ACC112 (cell line): ENCODE data around the gene F2RL3.
"Not testable (repeated sequence)": the region's sequence is repeated elsewhere in the genome, so short reads cannot be mapped to it uniquely, and the experiment has no call there.

Experiments used
- H2AFZ ChIP-seq: fragments of 200-600 bp; sonication (generic); one replicate; pipeline ENCODE4 v1.6.0; 2017; ENCODE audit warnings: antibody characterized with exemption, low read length; ENCODE audit not compliant: unreplicated experiment
- H3K27ac ChIP-seq: fragments of 200-600 bp; sonication (generic); 2 replicates; pipeline ENCODE4 v1.5.1; 2014; ENCODE audit warnings: low read depth, mild to moderate bottlenecking, antibody characterized with exemption, low read length, moderate library complexity
- H3K27me3 ChIP-seq: fragments of 200-600 bp; sonication (generic); 2 replicates; pipeline ENCODE4 v1.6.1; 2014; ENCODE audit warnings: mild to moderate bottlenecking, antibody characterized with exemption, low read length, moderate library complexity, mixed read lengths; ENCODE audit not compliant: insufficient read depth
- H3K36me3 ChIP-seq: fragments of 200-600 bp; sonication (generic); 2 replicates; pipeline ENCODE4 v1.6.1; 2016; ENCODE audit warnings: mild to moderate bottlenecking, antibody characterized with exemption, low read length, moderate library complexity, mixed read lengths; ENCODE audit not compliant: insufficient read depth
- H3K4me1 ChIP-seq: fragments of 200-600 bp; sonication (generic); one replicate; pipeline ENCODE4 v1.6.1; 2016; ENCODE audit warnings: low read length, mixed read lengths; ENCODE audit not compliant: insufficient read depth, unreplicated experiment, control insufficient read depth
- H3K4me3 ChIP-seq: fragments of 200-600 bp; sonication (generic); 2 replicates; pipeline ENCODE4 v1.5.1; 2014; ENCODE audit warnings: mild to moderate bottlenecking, low read depth, low read length
- H3K79me2 ChIP-seq: fragments of 200-600 bp; sonication (generic); one replicate; pipeline ENCODE4 v1.6.0; 2016; ENCODE audit warnings: low read length; ENCODE audit not compliant: control insufficient read depth, unreplicated experiment, insufficient read depth

Gene F2RL3

DNA sequence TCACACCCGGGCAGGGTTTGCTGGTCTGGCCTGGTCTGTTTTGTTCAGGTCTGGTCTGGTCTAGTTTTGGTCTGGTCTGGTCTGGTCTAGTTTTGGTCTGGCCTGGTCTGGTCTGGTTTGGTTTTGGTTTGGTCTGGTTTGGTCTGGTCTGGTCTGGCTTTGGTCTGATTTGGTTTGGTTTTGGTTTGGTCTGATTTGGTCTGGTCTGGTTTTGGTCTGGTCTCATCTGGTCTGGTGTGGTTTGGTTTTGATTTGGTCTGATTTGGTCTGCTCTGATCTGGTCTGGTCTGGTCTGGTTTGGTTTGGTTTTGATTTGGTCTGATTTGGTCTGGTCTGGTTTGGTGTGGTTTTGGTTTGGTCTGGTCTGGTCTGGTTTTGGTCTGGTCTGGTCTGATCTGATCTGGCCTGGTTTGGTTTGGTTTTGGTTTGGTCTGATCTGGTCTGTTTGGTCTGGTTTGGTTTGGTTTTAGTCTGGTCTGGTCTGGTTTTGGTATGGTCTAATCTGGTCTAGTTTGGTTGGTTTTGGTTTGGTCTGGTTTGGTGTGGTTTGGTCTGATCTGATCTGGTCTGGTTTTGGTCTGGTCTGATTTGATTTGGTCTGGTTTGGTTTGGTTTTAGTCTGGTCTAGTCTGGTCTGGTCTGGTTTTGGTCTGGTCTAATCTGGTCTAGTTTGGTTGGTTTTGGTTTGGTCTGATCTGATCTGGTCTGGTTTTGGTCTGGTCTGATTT, 14.4 kb upstream of the F2RL3 start:
- H3K79me2 ChIP-seq: peaks cover 10% of the 10 kb centered on the region
- no peak overlapping the region for H3K4me3 ChIP-seq
- H3K27me3 ChIP-seq: no peaks in the 10 kb centered on the region
- no peak overlapping the region for H2AFZ ChIP-seq
- H3K4me1 ChIP-seq: no peaks in the 10 kb centered on the region
- H3K27ac ChIP-seq: peak overlapping the region; percentile 61
- H3K36me3 ChIP-seq: peaks cover 13% of the 10 kb centered on the region

DNA sequence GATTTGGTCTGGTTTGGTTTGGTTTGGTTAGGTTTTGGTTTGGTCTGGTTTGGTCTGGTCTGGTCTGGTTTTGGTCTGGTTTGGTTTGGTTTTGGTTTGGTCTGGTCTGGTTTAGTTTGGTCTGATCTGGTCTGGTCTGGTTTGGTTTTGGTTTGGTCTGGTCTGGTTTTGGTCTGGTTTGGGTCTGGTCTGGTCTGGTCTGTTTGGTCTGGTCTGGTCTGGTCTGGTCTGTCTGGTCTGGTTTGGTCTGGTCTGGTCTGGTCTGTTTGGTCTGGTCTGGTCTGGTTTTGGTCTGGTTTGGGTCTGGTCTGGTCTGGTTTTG, 13.9 kb upstream of the F2RL3 start:
- Histone ChIP-seq H3K79me2 (peaks cover 10% of the 10 kb centered on the region), H3K36me3 (peaks cover 13% of the 10 kb centered on the region), H3K27ac (peak overlapping the region; percentile 61)
- H3K4me1 ChIP-seq, H2AFZ ChIP-seq, H3K27me3 ChIP-seq, H3K4me3 ChIP-seq: not testable (repeated sequence)

DNA sequence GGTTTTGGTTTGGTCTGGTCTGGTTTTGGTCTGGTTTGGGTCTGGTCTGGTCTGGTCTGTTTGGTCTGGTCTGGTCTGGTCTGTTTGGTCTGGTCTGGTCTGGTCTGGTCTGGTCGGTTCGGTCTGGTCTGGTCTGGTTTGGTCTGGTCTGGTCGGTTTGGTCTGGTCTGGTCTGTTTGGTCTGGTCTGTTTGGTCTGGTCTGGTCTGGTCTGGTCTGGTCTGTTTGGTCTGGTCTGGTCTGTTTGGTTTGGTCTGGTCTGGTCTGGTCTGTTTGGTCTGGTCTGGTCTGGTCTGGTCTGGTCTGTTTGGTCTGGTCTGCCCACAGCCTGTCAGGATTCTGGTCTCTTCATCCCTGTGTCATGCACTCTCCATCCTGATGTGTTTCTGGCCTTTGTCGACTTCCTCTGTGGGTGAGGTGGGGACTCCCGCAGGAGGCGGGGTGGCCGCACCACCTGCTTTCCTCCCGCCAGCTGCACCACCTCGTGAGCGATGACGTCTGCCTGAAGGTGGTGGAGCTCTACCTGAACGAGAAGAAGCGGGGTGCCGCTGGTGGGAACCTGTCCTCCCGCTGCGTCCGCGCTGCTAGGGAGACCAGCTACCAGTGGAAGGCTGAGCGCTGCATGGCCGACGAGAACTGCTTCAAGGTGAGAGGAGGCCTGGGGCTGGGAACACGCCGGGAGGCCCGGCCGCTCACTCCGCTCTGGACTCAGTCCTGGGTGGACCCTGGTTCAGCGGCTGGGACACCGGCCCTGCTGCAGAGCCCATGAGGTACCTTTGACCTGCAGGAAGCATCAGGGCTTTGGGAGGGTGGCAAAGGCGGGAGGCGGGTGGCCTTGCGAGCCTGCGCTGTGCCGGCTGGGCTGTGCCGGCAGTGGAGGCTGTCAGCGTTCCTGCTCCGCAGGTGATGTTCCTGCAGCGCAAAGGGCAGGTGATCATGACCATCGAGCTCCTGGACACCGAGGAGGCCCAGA, 12.9 kb upstream of the F2RL3 start:
- H3K27me3 ChIP-seq: no peaks in the 10 kb centered on the region
- no peak overlapping the region for H3K4me3 ChIP-seq
- peaks cover 13% of the 10 kb centered on the region for H3K36me3 ChIP-seq
- no peaks in the 10 kb centered on the region for H3K4me1 ChIP-seq
- H3K27ac ChIP-seq: no peak overlapping the region
- peaks cover 10% of the 10 kb centered on the region for H3K79me2 ChIP-seq
- H2AFZ ChIP-seq: no peak overlapping the region

DNA sequence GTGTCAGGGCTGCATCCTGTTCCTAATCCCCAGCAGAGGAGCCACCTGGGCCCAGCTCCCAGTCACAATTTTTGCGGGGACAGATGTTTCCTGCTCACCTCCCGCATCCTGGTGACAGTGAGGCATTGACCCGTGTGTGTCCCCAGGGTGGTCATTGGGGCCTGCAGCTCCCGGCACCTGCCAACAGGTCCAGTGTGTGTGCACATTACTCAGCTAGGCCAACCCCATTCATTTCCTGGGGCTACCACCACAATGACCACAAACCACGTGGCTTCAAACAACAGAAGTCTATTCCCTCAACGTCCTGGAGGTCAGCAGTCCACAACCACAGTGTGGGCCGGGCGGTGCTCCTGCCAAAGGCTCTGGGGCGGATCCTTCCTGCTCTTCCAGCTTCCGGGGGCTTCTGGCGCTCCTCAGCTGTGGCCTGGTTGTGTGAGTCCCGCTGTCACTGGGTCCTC, 11.9 kb upstream of the F2RL3 start:
- no peak overlapping the region for H3K4me3 ChIP-seq
- peaks cover 4% of the 10 kb centered on the region; the same call in 1 of the 2 replicates for H3K36me3 ChIP-seq
- no peaks in the 10 kb centered on the region for H3K4me1 ChIP-seq
- peaks cover 10% of the 10 kb centered on the region for H3K79me2 ChIP-seq
- H3K27me3 ChIP-seq: no peaks in the 10 kb centered on the region
- no peak overlapping the region for H2AFZ ChIP-seq
- no peak overlapping the region for H3K27ac ChIP-seq

DNA sequence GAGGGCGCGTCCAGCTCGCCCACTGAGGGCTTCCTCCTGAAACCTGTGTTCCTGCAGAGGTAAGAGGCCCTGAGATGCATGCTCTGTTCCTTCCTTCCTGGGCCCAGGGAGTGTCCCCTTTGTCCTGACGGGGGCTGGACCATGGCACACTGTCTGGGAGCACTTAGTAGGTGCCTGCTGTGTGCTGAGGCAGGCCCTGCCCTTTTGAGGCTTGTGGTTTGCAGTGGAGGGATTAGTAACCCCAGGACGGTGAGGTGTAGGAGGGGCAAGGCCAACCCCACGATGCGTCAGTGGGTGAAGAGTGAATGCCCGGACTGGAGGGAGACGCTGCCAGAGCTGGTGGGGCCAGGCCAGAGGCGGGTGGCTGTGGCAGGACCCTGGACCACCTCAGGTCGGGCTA, 11.2 kb upstream of the F2RL3 start:
- Histone ChIP-seq H2AFZ (no peak overlapping the region), H3K27ac (no peak overlapping the region), H3K4me3 (no peak overlapping the region), H3K36me3 (peaks cover 4% of the 10 kb centered on the region; the same call in 1 of the 2 replicates), H3K27me3 (no peaks in the 10 kb centered on the region), H3K79me2 (peaks cover 10% of the 10 kb centered on the region), H3K4me1 (no peaks in the 10 kb centered on the region)

DNA sequence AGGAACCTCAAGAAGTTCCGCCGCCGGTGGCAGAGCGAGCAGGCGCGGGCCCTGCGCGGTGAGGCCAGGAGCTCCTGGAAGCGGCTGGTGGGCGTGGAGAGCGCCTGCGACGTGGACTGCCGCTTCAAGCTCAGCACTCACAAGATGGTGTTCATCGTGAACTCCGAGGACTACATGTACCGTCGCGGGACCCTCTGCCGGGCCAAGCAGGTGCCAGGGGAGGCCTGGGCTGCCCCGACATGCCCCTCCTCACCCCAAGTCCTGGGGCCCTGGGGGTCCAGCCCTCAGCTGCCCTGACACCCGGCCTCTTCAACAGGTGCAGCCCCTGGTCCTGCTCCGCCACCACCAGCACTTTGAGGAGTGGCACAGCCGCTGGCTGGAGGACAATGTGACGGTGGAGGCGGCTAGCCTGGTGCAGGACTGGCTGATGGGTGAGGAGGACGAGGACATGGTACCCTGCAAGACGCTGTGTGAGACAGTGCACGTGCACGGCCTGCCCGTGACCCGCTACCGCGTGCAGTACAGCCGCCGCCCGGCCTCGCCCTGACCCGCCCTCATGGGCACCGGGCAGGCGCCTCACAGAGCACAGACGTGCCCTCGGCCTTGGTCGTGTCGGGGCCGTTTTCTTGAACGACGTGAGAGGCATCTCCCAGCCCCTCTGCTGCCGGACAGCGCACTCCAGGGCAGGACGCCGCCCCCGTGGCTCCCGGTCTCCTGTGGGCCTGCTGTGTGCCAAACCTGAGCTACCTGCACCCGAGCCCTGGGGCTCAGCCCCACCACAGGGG, 10.4 kb upstream of the F2RL3 start:
- Histone ChIP-seq H3K4me1 (no peaks in the 10 kb centered on the region), H3K27me3 (no peaks in the 10 kb centered on the region), H3K36me3 (peaks cover 4% of the 10 kb centered on the region; the same call in 1 of the 2 replicates), H3K79me2 (peaks cover 10% of the 10 kb centered on the region), H3K4me3 (no peak overlapping the region), H3K27ac (no peak overlapping the region), H2AFZ (no peak overlapping the region)

DNA sequence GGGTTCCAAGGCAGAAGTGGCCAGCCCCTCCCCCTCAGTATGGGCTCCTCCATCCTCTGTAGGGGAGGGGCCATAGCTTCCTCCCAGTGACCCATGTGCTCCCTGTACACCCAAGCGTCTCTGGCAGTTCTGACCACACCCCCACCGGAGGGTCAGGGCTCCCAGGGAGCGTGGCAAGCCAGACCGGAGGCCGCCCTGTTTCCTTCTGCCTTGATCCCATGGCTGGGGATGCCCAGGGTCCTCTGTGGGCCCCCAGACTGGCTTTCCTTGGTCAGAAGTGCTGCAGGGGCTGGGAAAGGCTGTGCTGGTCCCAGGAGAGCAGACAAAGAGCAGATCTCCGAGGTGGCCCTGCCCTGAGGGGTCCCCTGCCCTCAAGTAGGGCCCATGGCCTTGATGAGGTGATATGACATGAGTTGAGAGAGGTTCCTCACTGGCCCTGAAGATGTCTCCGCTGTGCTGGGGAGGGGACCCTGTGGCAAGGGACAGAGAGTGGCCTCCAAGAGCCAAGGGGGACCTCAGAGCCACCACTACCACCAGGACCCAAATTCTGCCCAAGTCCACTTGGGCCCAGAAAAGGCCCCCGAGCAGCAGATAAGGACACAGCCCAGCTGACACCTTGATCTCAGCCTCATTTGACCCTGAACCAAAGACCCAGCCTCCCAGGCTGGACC, 7.8 kb upstream of the F2RL3 start:
- Histone ChIP-seq H3K27ac (no peak overlapping the region), H3K36me3 (no peaks in the 10 kb centered on the region), H3K4me1 (peaks cover 2% of the 10 kb centered on the region), H3K4me3 (no peak overlapping the region), H2AFZ (no peak overlapping the region), H3K27me3 (no peaks in the 10 kb centered on the region), H3K79me2 (no peaks in the 10 kb centered on the region)

DNA sequence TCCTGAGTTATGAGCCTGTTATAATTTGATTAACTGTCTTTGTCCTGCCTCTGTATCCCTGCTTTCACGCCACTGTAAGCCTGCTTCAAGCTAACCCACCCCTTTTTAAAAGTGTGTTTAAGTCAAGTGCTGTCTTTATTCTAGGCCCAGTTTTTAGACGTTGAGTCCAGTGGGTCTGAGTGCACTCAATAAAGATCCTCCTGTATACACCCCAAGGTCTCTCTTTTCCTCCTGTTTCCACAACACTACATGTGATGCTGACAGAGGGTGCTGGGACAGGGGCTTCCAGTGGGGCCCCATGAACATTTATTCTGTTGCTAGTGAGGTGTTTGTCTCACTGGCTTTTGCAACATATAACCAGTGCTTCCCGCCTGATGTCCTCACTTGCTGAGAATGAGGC, 6.7 kb upstream of the F2RL3 start:
- no peaks in the 10 kb centered on the region for H3K79me2 ChIP-seq
- H3K36me3 ChIP-seq: no peaks in the 10 kb centered on the region
- H3K4me1 ChIP-seq: peaks cover 6% of the 10 kb centered on the region
- H3K27me3 ChIP-seq: no peaks in the 10 kb centered on the region
- H3K4me3 ChIP-seq: no peak overlapping the region
- H3K27ac ChIP-seq: no peak overlapping the region
- no peak overlapping the region for H2AFZ ChIP-seq

DNA sequence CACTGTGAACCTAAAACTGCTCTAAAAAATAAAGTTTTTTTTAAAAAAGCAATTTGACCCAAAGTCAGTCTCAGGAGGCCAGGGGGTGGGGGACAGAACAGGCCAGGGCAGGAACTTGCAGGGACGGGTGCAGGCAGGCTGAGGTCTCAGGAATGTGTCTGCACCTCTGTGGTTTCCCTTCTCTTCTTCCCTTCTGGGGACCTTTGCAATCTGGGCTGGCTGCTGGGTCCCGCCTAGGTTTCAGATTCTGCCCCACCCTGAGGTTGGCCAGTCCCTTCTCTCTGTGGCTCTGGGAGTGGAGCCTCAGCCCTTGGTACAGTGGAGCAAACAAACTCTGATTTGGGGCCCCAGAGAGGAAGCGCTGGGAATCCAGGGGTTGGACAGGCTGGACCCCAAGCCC, 5.3 kb upstream of the F2RL3 start:
- Histone ChIP-seq H3K36me3 (no peaks in the 10 kb centered on the region), H2AFZ (no peak overlapping the region), H3K27me3 (no peaks in the 10 kb centered on the region), H3K4me1 (peaks cover 6% of the 10 kb centered on the region), H3K4me3 (no peak overlapping the region), H3K79me2 (no peaks in the 10 kb centered on the region), H3K27ac (no peak overlapping the region)

DNA sequence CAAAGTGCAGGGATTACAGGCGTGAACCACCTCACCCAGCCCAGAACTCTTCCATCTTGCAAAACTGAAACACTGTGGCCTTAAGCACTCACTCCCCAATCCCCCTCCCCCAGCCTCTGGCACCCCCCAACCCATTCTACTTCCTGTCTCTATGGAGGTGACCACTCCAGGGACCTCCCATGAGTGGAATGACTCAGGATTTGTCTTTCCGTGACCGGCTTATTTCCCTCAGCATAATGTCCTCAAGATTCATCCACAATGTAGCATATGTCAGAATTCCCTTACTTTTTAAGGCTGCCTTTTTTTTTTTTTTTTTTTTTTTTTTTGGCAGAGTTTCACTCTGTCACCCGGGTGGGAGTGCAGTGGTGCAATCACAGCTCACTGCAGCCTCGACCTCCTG, 3.6 kb upstream of the F2RL3 start:
- Histone ChIP-seq H3K27me3 (no peaks in the 10 kb centered on the region), H3K27ac (peak overlapping the region; percentile 74; the same call in 1 of the 2 replicates), H2AFZ (no peak overlapping the region), H3K36me3 (no peaks in the 10 kb centered on the region), H3K79me2 (no peaks in the 10 kb centered on the region), H3K4me1 (peaks cover 6% of the 10 kb centered on the region), H3K4me3 (no peak overlapping the region)
